SK-N-MC (cell line): ENCODE results near the gene AURKAIP1.

ENCODE experiments used
- EZH2 ChIP-seq: fragments of 200-600 bp; sonication (generic); IDR thresholded peaks from one replicate; pipeline ENCODE4 v1.6.1; 2017; ENCODE audit warnings: antibody characterized with exemption
- FOXP2 ChIP-seq: optimal IDR thresholded peaks from 2 replicates; pipeline ENCODE3; 2011; ENCODE audit warnings: mild to moderate bottlenecking, moderate library complexity; ENCODE audit not compliant: insufficient read depth; ENCODE audit errors: extremely low read length, control extremely low read depth
- POLR2AphosphoS5 ChIP-seq: IDR thresholded peaks from 2 replicates; pipeline ENCODE4 v1.6.1; 2012; ENCODE audit warnings: mild to moderate bottlenecking, low read depth, low read length, borderline replicate concordance

DNA sequence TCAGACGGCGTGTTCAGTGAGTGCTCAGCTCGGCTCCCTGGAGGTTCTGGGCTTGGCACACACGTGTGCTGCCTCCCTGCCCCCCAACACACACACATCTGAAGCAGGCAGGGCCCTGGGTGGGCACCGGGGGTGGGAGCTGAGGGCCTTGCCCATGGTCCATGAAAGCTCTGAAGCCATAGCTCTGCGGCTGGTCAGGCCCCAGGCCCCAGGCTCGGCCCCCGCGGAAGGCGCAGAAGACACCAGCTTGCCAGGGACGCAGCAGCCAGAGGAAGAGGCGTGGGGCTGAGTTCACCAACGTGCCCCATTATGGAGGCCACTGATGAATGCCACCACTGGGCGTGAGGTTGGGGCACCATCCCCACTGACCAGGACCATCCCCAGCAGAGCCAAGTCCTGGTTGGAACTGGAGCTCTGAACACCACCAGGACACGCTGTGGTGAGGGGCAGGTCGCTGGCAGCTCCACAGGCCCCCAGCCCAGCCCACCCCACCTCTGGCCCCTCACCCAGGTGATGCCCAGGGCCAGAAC, 4.2 kb downstream of the AURKAIP1 start:
- TF ChIP-seq POLR2AphosphoS5 (no peak), EZH2 (no peak), FOXP2 (no peak)
